GM20000 (cell line): Measurements from ENCODE around the gene XRN1.

Experiments
- DNase-seq: peaks from one replicate; pipeline ENCODE4 v3.0.0; 2012; ENCODE audit warnings: low spot score
- CTCF ChIP-seq: IDR thresholded peaks from 2 replicates; pipeline ENCODE4 v1.5.1; 2012; ENCODE audit warnings: mild to moderate bottlenecking, control low read depth; ENCODE audit errors: extremely low read depth, missing control alignments

XRN1 gene

GRCh38 chr3:142470826-142471225 is 23.0 kb upstream of the XRN1 start:
- TF ChIP-seq CTCF: no peak
- no peak for DNase-seq

- TF ChIP-seq CTCF: no peak
- no peak for DNase-seq
Measured at GRCh38 chr3:142468456-142468855, 20.6 kb upstream of the XRN1 start.

GRCh38 chr3:142467768-142468167 is 19.9 kb upstream of the XRN1 start:
- no peak for TF ChIP-seq CTCF
- no peak for DNase-seq

GRCh38 chr3:142460689-142461088 is 12.9 kb upstream of the XRN1 start:
- no peak for TF ChIP-seq CTCF
- DNase-seq: no peak

- no peak for TF ChIP-seq CTCF
Measured at GRCh38 chr3:142459929-142460328, 12.1 kb upstream of the XRN1 start.

GRCh38 chr3:142459096-142459495 is 11.3 kb upstream of the XRN1 start:
- no peak for TF ChIP-seq CTCF
- no peak for DNase-seq

More at GRCh38 chr3:142459929-142460328, 12.1 kb upstream of the XRN1 start:
- no peak for DNase-seq

- no peak for TF ChIP-seq CTCF
Measured at GRCh38 chr3:142450881-142451280, 3.0 kb upstream of the XRN1 start.

More at GRCh38 chr3:142450881-142451280, 3.0 kb upstream of the XRN1 start:
- no peak for DNase-seq
